ENCODE results near the gene APBA2. TPM values are rescaled to one million over a fixed set of nuclear protein-coding genes. Genes with fewer than 3 reads are reported as not detected.

The APBA2 gene
- polyA plus RNA-seq, 1 donor (not counting 4 experiments of a cell fraction or from before 2014, with no cell fraction given), result 5.5 TPM

DNA sequence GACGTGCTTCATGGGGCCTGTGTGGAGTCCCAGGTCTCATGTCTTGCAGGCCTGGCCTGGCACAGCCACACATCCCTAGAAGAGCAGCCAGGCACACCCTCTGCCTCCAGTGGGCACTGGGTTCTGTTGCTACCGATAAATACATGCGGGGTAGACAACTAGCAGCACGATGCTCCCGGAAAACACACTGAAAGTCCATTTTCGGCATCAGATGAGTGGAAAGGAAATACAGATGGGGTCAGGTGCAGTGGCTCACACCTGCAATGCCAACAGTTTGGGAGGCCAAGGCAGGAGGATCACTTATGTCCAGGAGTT lies 218.7 kb downstream of the APBA2 start:
- no peaks in the 10 kb centered on the region for H3K9me1 ChIP-seq (ENCODE audit: control insufficient read depth, extremely low read depth, insufficient read depth, low read length)
- dilution Hi-C loops (cut with MboI; ENCODE audit: extremely low pct_ligation_motif_present, low sequenced_read_pairs), result no loop called here
- no peaks in the 10 kb centered on the region for H3K9me3 ChIP-seq (ENCODE audit: control insufficient read depth, low read depth, low read length)
- TF ChIP-seq EZH2 (IDR thresholded peaks at IDR 0.05; ENCODE audit: low read length) (no peak), CTCF (optimal IDR thresholded peaks at IDR 0.05 in 1 of 3, IDR thresholded peaks at IDR 0.05 in 1 of 3, conservative IDR thresholded peaks at IDR 0.05 in 1 of 3; ENCODE audit: extremely low read depth in 1 of 3, insufficient read depth in 2 of 3, low read length in 3 of 3) (no peak)
- no peaks in the 10 kb centered on the region for H4K20me1 ChIP-seq (ENCODE audit: control insufficient read depth, extremely low read depth, insufficient read depth, low read length)
- H2AFZ ChIP-seq (ENCODE audit: control insufficient read depth, low read length), result no peak overlapping the region
- no peaks in the 10 kb centered on the region for H3K79me2 ChIP-seq (ENCODE audit: control insufficient read depth, insufficient read depth, low read length)
- no peaks in the 10 kb centered on the region for H3K27me3 ChIP-seq (ENCODE audit: control insufficient read depth, extremely low read depth, insufficient read depth, low read length)
- H3K36me3 ChIP-seq (ENCODE audit: control insufficient read depth in 2 of 2, extremely low read depth in 1 of 2, insufficient read depth in 2 of 2, low read length in 2 of 2), result no peaks in the 10 kb centered on the region
- no peak overlapping the region for H3K4me3 ChIP-seq (ENCODE audit: control insufficient read depth in 2 of 3, extremely low read depth in 1 of 3, insufficient read depth in 2 of 3, low read depth in 1 of 3, low read length in 3 of 3)
- DNase-seq (ENCODE audit: low read depth, low spot score) (no peak), FAIRE-seq (no peak)
- H3K4me1 ChIP-seq (ENCODE audit: control insufficient read depth, extremely low read depth, insufficient read depth, low read length), result no peaks in the 10 kb centered on the region
- no peak overlapping the region for H3K4me2 ChIP-seq (ENCODE audit: control insufficient read depth, extremely low read depth, insufficient read depth, low read depth, low read length)
- no peak overlapping the region for H3K27ac ChIP-seq (ENCODE audit: control insufficient read depth, insufficient read depth, low read length)
- no peak overlapping the region for H3K9ac ChIP-seq (ENCODE audit: control insufficient read depth, extremely low read depth, insufficient read depth, low read length)

- Histone ChIP-seq H3K9ac (ENCODE audit: control insufficient read depth, extremely low read depth, insufficient read depth, low read length) (no peak overlapping the region), H3K9me1 (ENCODE audit: control insufficient read depth, extremely low read depth, insufficient read depth, low read length) (no peaks in the 10 kb centered on the region), H3K27ac (ENCODE audit: control insufficient read depth, insufficient read depth, low read length) (no peak overlapping the region), H3K27me3 (ENCODE audit: control insufficient read depth, extremely low read depth, insufficient read depth, low read length) (no peaks in the 10 kb centered on the region), H3K79me2 (ENCODE audit: control insufficient read depth, insufficient read depth, low read length) (no peaks in the 10 kb centered on the region), H2AFZ (ENCODE audit: control insufficient read depth, low read length) (no peak overlapping the region), H3K4me2 (ENCODE audit: control insufficient read depth, extremely low read depth, insufficient read depth, low read depth, low read length) (no peak overlapping the region), H3K4me1 (ENCODE audit: control insufficient read depth, extremely low read depth, insufficient read depth, low read length) (no peaks in the 10 kb centered on the region), H3K9me3 (ENCODE audit: control insufficient read depth, low read depth, low read length) (no peaks in the 10 kb centered on the region), H3K4me3 (ENCODE audit: control insufficient read depth in 2 of 3, extremely low read depth in 1 of 3, insufficient read depth in 2 of 3, low read depth in 1 of 3, low read length in 3 of 3) (no peak overlapping the region), H3K36me3 (ENCODE audit: control insufficient read depth in 2 of 2, extremely low read depth in 1 of 2, insufficient read depth in 2 of 2, low read length in 2 of 2) (no peaks in the 10 kb centered on the region), H4K20me1 (ENCODE audit: control insufficient read depth, extremely low read depth, insufficient read depth, low read length) (no peaks in the 10 kb centered on the region)
- dilution Hi-C loops (cut with MboI; ENCODE audit: extremely low pct_ligation_motif_present, low sequenced_read_pairs), result no loop called here
- FAIRE-seq (no peak), DNase-seq (ENCODE audit: low read depth, low spot score) (no peak)
- TF ChIP-seq EZH2 (IDR thresholded peaks at IDR 0.05; ENCODE audit: low read length), result no peak
- TF ChIP-seq CTCF (optimal IDR thresholded peaks at IDR 0.05 in 1 of 3, IDR thresholded peaks at IDR 0.05 in 1 of 3, conservative IDR thresholded peaks at IDR 0.05 in 1 of 3; ENCODE audit: extremely low read depth in 1 of 3, insufficient read depth in 2 of 3, low read length in 3 of 3), result no peak
Observed at GRCh38 chr15:29105151-29105854, 219.5 kb downstream of the APBA2 start.
